Suprapubic skin (tissue), 4 donors: Measurements from ENCODE around the gene CRELD1.

Experiments
- EP300 ChIP-seq: sonication (generic); formaldehyde crosslinking; IDR thresholded peaks from one replicate; pipeline ENCODE4 v1.6.1; 2017; ENCODE audit warnings: antibody characterized with exemption
- POLR2A ChIP-seq, 2 donors: fragments of 450-650 bp; IDR thresholded peaks; one replicate each; pipeline ENCODE4 v1.6.1; 2017; ENCODE audit warnings: antibody characterized with exemption in 2 of 2, mild to moderate bottlenecking in 2 of 2, moderate library complexity in 2 of 2
- POLR2AphosphoS5 ChIP-seq, 3 donors: sonication (generic); formaldehyde crosslinking; IDR thresholded peaks; one replicate each; pipeline ENCODE4 v1.6.1; 2017; ENCODE audit warnings: antibody characterized with exemption in 3 of 3
- TF ChIP-seq, protein P1 (sequence below), 2 donors: fragments of 200-600 bp in 1 of 2; fragments of 450-650 bp in 1 of 2; sonication (generic) in 1 of 2; IDR thresholded peaks; one replicate each; pipeline ENCODE4 v1.5.1; 2016 to 2019; ENCODE audit warnings: antibody characterized with exemption in 2 of 2, mild to moderate bottlenecking in 1 of 2, moderate library complexity in 1 of 2

DNA sequence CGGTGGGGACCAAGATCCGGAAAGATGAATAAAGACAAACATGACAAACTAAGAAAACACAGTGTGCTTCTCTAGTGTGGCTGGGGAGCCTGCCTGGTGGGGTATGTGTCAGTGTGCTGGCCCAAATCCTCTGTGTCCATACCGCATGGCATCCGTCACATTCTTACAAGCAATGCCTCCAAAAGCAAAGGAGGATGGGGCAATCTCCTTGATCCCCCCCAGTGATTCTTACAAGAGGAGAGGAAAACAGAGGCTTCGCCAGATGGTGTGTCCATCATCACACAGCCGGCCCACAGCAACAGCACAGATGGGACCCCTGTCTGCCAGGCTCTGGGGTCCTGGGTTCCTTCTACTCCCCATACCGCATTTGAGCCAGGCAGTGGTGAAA lies 17.3 kb upstream of the CRELD1 start:
- TF ChIP-seq, protein P1, sequence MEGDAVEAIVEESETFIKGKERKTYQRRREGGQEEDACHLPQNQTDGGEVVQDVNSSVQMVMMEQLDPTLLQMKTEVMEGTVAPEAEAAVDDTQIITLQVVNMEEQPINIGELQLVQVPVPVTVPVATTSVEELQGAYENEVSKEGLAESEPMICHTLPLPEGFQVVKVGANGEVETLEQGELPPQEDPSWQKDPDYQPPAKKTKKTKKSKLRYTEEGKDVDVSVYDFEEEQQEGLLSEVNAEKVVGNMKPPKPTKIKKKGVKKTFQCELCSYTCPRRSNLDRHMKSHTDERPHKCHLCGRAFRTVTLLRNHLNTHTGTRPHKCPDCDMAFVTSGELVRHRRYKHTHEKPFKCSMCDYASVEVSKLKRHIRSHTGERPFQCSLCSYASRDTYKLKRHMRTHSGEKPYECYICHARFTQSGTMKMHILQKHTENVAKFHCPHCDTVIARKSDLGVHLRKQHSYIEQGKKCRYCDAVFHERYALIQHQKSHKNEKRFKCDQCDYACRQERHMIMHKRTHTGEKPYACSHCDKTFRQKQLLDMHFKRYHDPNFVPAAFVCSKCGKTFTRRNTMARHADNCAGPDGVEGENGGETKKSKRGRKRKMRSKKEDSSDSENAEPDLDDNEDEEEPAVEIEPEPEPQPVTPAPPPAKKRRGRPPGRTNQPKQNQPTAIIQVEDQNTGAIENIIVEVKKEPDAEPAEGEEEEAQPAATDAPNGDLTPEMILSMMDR (IDR thresholded peaks at IDR 0.05), result no peak
- TF ChIP-seq POLR2AphosphoS5 (IDR thresholded peaks at IDR 0.05) (no peak), POLR2A (IDR thresholded peaks at IDR 0.05) (no peak), EP300 (no peak)
